CD4-positive, CD25-positive, alpha-beta regulatory T cell (primary cell): ENCODE measurements around the gene ZCCHC17. TPM values are rescaled to one million over a fixed set of nuclear protein-coding genes. Genes with fewer than 3 reads are reported as not detected.

ENCODE experiments used
- ATAC-seq, 2 donors: fragments of 150-1000 bp; cut with Tn5 transposase; one replicate each; pipeline ENCODE4 v1.10.0; 2021; ENCODE audit warnings: low read depth in 2 of 2, moderate number of reproducible peaks in 2 of 2, moderate library complexity in 1 of 2
- DNase-seq, 3 donors: peaks; one replicate each; pipeline versions ENCODE4 v3.0.0 to v3.0.0-alpha.2; 2012 to 2022; ENCODE audit warnings: mixed read lengths in 1 of 3
- H3K27ac ChIP-seq: one replicate; pipeline ENCODE4 v1.7.0; 2013; ENCODE audit warnings: mild to moderate bottlenecking, low read length; ENCODE audit not compliant: insufficient read depth, poor library complexity, severe bottlenecking
- H3K27me3 ChIP-seq: one replicate; pipeline ENCODE4 v1.7.0; 2013; ENCODE audit warnings: low read length; ENCODE audit not compliant: control insufficient read depth, insufficient read depth
- H3K36me3 ChIP-seq: one replicate; pipeline ENCODE4 v1.7.0; 2013; ENCODE audit warnings: mild to moderate bottlenecking, low read length, moderate library complexity; ENCODE audit not compliant: control insufficient read depth, insufficient read depth
- H3K4me1 ChIP-seq: 2 replicates; pipeline ENCODE4 v1.7.0; 2013; ENCODE audit warnings: mild to moderate bottlenecking, low read length; ENCODE audit not compliant: insufficient read depth, control insufficient read depth, poor library complexity, severe bottlenecking
- H3K4me3 ChIP-seq: one replicate; pipeline ENCODE4 v1.7.0; 2013; ENCODE audit warnings: low read depth, mild to moderate bottlenecking, low read length, moderate library complexity
- H3K9me3 ChIP-seq, 2 experiments: 1 replicate in 1 of 2; 2 replicates in 1 of 2; pipeline ENCODE4 v1.7.0; 2013; ENCODE audit warnings: low read length in 2 of 2, mild to moderate bottlenecking in 1 of 2, moderate library complexity in 1 of 2; ENCODE audit not compliant: control insufficient read depth in 2 of 2
- H3K27ac Mint-ChIP-seq, 3 donors: one replicate each; pipeline ENCODE4 v1.8.0; 2020 to 2022; ENCODE audit warnings: mild to moderate bottlenecking in 3 of 3, mixed read lengths in 3 of 3, moderate library complexity in 2 of 3
- H3K27me3 Mint-ChIP-seq: one replicate; pipeline ENCODE4 v1.8.0; 2022; ENCODE audit warnings: mild to moderate bottlenecking, mixed read lengths
- H3K36me3 Mint-ChIP-seq: one replicate; pipeline ENCODE4 v1.8.0; 2020; ENCODE audit warnings: mixed read lengths
- H3K4me1 Mint-ChIP-seq, 4 donors: one replicate each; pipeline ENCODE4 v1.8.0; 2020 to 2022; ENCODE audit warnings: mixed read lengths in 4 of 4, mild to moderate bottlenecking in 1 of 4
- H3K4me3 Mint-ChIP-seq, 4 donors: one replicate each; pipeline ENCODE4 v1.8.0; 2020 to 2022; ENCODE audit warnings: mild to moderate bottlenecking in 4 of 4, mixed read lengths in 4 of 4, moderate library complexity in 3 of 4
- H3K9me3 Mint-ChIP-seq, 7 donors: one replicate each; pipeline ENCODE4 v1.8.0; 2020 to 2022; ENCODE audit warnings: mixed read lengths in 7 of 7, mild to moderate bottlenecking in 3 of 7, moderate library complexity in 2 of 7
- polyA plus RNA-seq, 4 donors: library from polyadenylated mRNA; unstranded; fragments of 300-500 nt; fragmentation: Illumina TruSeq; gene quantifications; one replicate each; pipeline ENCODE4 v1.2.3, GENCODE V29; 2021
- total RNA-seq: library from RNA; stranded (reverse); gene quantifications from one replicate; pipeline ENCODE4 v1.2.3, GENCODE V29; 2022

The ZCCHC17 gene
- total and polyA plus RNA-seq, 5 donors from 2014 or later = 14.3 to 58.6 (median 45.8) TPM

- no peaks in the 10 kb centered on the region for H3K9me3 ChIP-seq
- H3K36me3 Mint-ChIP-seq = no peaks in the 10 kb centered on the region
- no peak overlapping the region for H3K27ac ChIP-seq
- H3K27ac Mint-ChIP-seq = no peak overlapping the region
- peaks cover 2% of the 10 kb centered on the region for H3K27me3 ChIP-seq
- H3K4me1 Mint-ChIP-seq = peaks cover 0 to 20% (median 8%) of the 10 kb centered on the region in 4 donors
- no peak for ATAC-seq
- no peak overlapping the region for H3K4me3 Mint-ChIP-seq
- H3K27me3 Mint-ChIP-seq = peaks cover 18% of the 10 kb centered on the region
- no peaks in the 10 kb centered on the region for H3K9me3 Mint-ChIP-seq
- DNase-seq = no peak
- H3K4me3 ChIP-seq = no peak overlapping the region
- H3K36me3 ChIP-seq = no peaks in the 10 kb centered on the region
- H3K4me1 ChIP-seq = peaks cover 11% of the 10 kb centered on the region
These were observed 79.7 kb downstream of the ZCCHC17 start for GRCh38 chr1:31376375-31377134.

GRCh38 chr1:31377364-31377863 is 80.6 kb downstream of the ZCCHC17 start:
- Histone ChIP-seq H3K4me3 (no peak overlapping the region), H3K4me1 (peaks cover 11% of the 10 kb centered on the region), H3K36me3 (no peaks in the 10 kb centered on the region), H3K27ac (no peak overlapping the region), H3K9me3 (no peaks in the 10 kb centered on the region), H3K27me3 (peaks cover 2% of the 10 kb centered on the region)
- Mint-ChIP-seq H3K9me3 (no peaks in the 10 kb centered on the region), H3K4me3 (no peak overlapping the region), H3K36me3 (no peaks in the 10 kb centered on the region), H3K4me1 (peaks cover 0 to 14% (median 7%) of the 10 kb centered on the region in 4 donors), H3K27me3 (peaks cover 16% of the 10 kb centered on the region), H3K27ac (no peak overlapping the region)
- ATAC-seq (no peak), DNase-seq (no peak)

- no peaks in the 10 kb centered on the region for H3K36me3 Mint-ChIP-seq
- no peak overlapping the region for H3K27ac Mint-ChIP-seq
- no peak overlapping the region for H3K4me3 Mint-ChIP-seq
- peaks cover 2% of the 10 kb centered on the region for H3K27me3 ChIP-seq
- no peak overlapping the region for H3K27ac ChIP-seq
- peaks cover 0 to 8% (median 5%) of the 10 kb centered on the region in 4 donors for H3K4me1 Mint-ChIP-seq
- H3K36me3 ChIP-seq = no peaks in the 10 kb centered on the region
- peaks cover 17% of the 10 kb centered on the region for H3K27me3 Mint-ChIP-seq
- H3K9me3 Mint-ChIP-seq = no peaks in the 10 kb centered on the region
- no peak for ATAC-seq
- no peak for DNase-seq
- no peaks in the 10 kb centered on the region for H3K9me3 ChIP-seq
- H3K4me3 ChIP-seq = no peak overlapping the region
- H3K4me1 ChIP-seq = peaks cover 7% of the 10 kb centered on the region
These were observed 81.2 kb downstream of the ZCCHC17 start for GRCh38 chr1:31378001-31378400.

GRCh38 chr1:31380181-31380580 is 83.3 kb downstream of the ZCCHC17 start:
- Histone ChIP-seq H3K36me3 (no peaks in the 10 kb centered on the region), H3K4me1 (no peaks in the 10 kb centered on the region), H3K27me3 (peaks cover 2% of the 10 kb centered on the region), H3K9me3 (no peaks in the 10 kb centered on the region), H3K27ac (no peak overlapping the region), H3K4me3 (no peak overlapping the region)
- peaks cover 14% of the 10 kb centered on the region for H3K27me3 Mint-ChIP-seq
- DNase-seq (no peak), ATAC-seq (no peak)
- H3K9me3 Mint-ChIP-seq = no peaks in the 10 kb centered on the region
- no peaks in the 10 kb centered on the region for H3K4me1 Mint-ChIP-seq
- H3K4me3 Mint-ChIP-seq = no peak overlapping the region
- H3K36me3 Mint-ChIP-seq = no peaks in the 10 kb centered on the region
- H3K27ac Mint-ChIP-seq = no peak overlapping the region

- no peak overlapping the region for H3K4me3 ChIP-seq
- H3K36me3 Mint-ChIP-seq = no peaks in the 10 kb centered on the region
- DNase-seq (no peak), ATAC-seq (no peak)
- H3K4me1 ChIP-seq = no peaks in the 10 kb centered on the region
- no peak overlapping the region for H3K27ac ChIP-seq
- no peaks in the 10 kb centered on the region for H3K9me3 Mint-ChIP-seq
- no peaks in the 10 kb centered on the region for H3K9me3 ChIP-seq
- H3K36me3 ChIP-seq = no peaks in the 10 kb centered on the region
- no peak overlapping the region for H3K4me3 Mint-ChIP-seq
- peaks cover 2% of the 10 kb centered on the region for H3K27me3 ChIP-seq
- H3K4me1 Mint-ChIP-seq = no peaks in the 10 kb centered on the region
- no peak overlapping the region for H3K27ac Mint-ChIP-seq
- peaks cover 20% of the 10 kb centered on the region for H3K27me3 Mint-ChIP-seq
These were observed 84.8 kb downstream of the ZCCHC17 start for GRCh38 chr1:31381394-31382294.

- no peaks in the 10 kb centered on the region for H3K4me1 ChIP-seq
- H3K4me1 Mint-ChIP-seq = no peaks in the 10 kb centered on the region
- H3K27ac Mint-ChIP-seq = no peak overlapping the region
- H3K27ac ChIP-seq = no peak overlapping the region
- H3K4me3 Mint-ChIP-seq = no peak overlapping the region
- no peaks in the 10 kb centered on the region for H3K9me3 ChIP-seq
- no peak for ATAC-seq
- no peak for DNase-seq
- H3K27me3 Mint-ChIP-seq = peaks cover 20% of the 10 kb centered on the region
- no peaks in the 10 kb centered on the region for H3K36me3 ChIP-seq
- no peaks in the 10 kb centered on the region for H3K36me3 Mint-ChIP-seq
- no peaks in the 10 kb centered on the region for H3K9me3 Mint-ChIP-seq
- H3K4me3 ChIP-seq = no peak overlapping the region
- H3K27me3 ChIP-seq = peaks cover 2% of the 10 kb centered on the region
These were observed 85.7 kb downstream of the ZCCHC17 start for GRCh38 chr1:31382379-31382989.

GRCh38 chr1:31383967-31384366 is 87.1 kb downstream of the ZCCHC17 start:
- no peak for ATAC-seq
- Mint-ChIP-seq H3K27ac (peak overlapping the region in 1 of 3 donors; percentile 20), H3K4me3 (peak overlapping the region in 1 of 4 donors; percentile 36), H3K36me3 (no peaks in the 10 kb centered on the region), H3K4me1 (no peaks in the 10 kb centered on the region), H3K9me3 (no peaks in the 10 kb centered on the region), H3K27me3 (peaks cover 20% of the 10 kb centered on the region)
- no peaks in the 10 kb centered on the region for H3K4me1 ChIP-seq
- no peaks in the 10 kb centered on the region for H3K36me3 ChIP-seq
- H3K4me3 ChIP-seq = no peak overlapping the region
- no peak for DNase-seq
- H3K9me3 ChIP-seq = no peaks in the 10 kb centered on the region
- peaks cover 2% of the 10 kb centered on the region for H3K27me3 ChIP-seq
- H3K27ac ChIP-seq = no peak overlapping the region
